Activated CD4-positive, CD25-positive, alpha-beta regulatory T cell (primary cell): ENCODE results near the gene OPCML.

Experiments
- DNase-seq, 4 experiments: peaks; one replicate each; lab custom pipeline; 2025; lab: John Stamatoyannopoulos, UW

Gene OPCML

GRCh38 chr11:132549561-132549960, 982.7 kb downstream of the OPCML start:
- no peak for DNase-seq

GRCh38 chr11:132549001-132549400, 983.3 kb downstream of the OPCML start:
- no peak for DNase-seq

DNA sequence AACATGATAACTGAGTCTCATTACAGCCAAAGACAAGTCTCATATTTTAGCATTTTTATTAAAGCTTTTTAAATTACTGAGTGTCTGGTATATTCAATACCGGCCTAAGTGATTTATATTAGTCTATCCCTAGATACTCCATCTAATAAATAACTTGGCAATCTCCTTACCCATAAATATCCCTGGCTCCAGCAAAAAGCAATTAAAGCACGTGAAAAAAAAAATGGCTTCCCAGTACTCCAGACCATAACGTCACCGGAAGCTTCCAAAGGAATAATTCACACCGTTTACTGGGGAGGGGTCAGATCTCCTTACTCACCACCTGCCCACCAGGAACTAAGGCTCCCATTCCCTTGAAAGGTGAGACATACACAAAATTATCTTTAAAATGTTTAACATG, 988.3 kb downstream of the OPCML start:
- no peak for DNase-seq

DNA sequence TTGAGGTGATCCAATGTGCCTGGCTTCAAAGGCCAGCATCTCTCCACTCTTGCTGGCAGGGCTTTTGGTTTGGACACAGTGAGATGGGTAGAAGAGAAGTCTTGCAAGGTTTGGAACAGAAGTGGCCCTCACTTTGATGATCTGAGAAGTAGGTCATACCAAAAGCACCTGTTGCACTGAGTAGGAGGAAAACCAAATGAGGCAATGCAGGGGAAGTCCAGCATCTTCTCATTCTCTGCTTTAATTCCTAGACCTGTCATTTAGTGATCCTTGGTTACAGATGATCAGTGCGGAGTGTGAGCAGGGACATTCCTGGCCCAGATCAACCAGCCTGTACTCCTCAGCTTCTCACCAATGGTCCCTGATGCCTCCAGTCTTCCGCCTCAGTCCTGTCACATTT, 990.5 kb downstream of the OPCML start:
- no peak for DNase-seq

DNA sequence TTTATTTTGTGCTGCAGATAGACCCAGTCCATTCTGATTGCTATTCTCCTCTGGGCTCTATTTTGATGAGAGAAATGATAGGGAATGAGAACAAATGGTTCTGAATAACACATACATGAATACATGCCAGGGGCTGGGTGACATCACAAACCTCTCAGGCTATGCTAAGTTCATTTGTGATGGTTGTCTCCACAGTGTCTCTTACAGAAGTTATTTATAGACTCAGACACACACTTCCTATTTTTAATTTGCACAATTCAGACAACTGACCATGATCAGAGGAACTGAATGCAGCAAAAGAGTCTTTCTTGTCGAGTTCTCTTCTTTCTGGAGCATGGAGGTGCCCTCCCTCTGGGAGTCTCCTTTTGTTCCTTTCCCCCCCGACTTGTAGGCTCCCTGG, 991.7 kb downstream of the OPCML start:
- no peak for DNase-seq

GRCh38 chr11:132539590-132540368, 992.5 kb downstream of the OPCML start:
- DNase-seq: no peak

DNA sequence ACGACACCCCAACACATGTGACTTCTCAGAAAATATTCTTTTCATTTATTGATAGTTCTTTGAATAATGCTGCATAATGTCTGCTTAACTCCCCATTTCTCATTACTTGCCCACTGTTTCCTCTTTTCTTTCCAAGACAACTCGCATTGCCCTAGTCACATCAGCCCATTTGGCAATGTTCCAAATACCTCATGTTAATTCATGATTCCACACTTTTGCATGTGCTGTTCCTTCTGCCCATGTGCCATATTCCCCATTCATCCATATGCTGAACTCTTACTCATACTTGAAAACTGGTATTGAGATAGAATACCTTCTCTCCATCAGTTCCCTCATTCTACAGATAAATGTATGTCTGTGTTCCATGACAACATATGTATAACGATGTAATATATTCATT, 993.7 kb downstream of the OPCML start:
- DNase-seq: no peak

DNA sequence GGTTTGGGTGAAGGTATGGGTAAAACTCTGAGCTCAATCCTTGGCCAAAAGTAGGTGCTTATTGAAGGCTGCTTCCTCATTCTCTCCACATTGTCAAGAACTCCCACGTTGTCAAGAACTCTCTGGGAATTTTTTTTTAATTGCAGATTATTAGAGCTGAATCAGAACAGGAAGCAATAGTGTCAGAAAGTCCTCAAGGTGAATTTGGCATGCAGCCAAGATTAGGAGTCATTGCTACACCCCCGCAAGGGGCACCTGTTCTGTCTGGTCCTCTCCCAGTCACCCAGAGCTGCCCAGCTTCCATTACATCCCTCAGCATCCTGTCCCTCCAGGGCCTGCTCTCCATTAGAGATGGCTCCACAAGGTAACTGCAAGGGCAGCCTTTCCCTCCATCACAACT, 996.5 kb downstream of the OPCML start:
- no peak for DNase-seq

DNA sequence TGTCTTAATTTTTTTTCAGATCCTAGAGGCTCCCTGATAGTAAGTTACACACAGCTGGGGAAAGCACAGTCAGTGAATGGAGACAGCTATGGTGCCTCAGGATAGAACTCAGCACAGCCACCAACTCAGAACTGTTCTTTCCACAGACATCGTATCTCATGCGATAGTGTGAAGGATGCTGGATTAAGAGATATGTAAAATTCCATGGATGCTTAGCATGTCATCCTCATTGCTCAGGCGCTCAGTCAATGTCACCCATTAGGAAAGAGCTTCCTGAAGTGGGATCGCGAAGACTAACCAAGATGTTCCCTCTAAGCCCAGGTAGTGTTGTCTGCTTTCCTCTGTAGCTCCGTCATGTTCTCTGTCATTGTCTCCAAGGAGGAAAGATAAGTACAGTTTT, 1000.4 kb downstream of the OPCML start:
- no peak for DNase-seq

- no peak for DNase-seq
Measured at GRCh38 chr11:132528181-132528580, 1004.1 kb downstream of the OPCML start.

DNA sequence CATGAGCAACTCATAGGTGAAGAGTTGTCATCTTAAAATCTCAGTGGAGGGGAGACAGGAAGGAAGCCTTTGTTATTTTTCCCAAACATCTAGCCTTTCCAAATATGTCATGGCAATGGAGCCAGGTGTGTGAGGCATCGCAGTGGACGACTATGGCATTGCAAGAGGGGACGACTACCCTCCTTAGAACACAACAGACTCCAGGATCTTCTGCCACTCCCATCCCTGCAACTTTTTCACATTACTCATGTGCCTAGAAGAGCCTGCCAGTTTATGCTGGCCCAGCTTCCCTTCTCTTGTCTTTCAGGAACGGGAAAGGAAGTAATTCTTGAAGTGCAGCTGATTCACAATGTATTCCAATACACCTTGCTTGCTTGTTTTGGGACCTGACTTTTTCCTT, 1008.4 kb downstream of the OPCML start:
- DNase-seq: no peak

DNA sequence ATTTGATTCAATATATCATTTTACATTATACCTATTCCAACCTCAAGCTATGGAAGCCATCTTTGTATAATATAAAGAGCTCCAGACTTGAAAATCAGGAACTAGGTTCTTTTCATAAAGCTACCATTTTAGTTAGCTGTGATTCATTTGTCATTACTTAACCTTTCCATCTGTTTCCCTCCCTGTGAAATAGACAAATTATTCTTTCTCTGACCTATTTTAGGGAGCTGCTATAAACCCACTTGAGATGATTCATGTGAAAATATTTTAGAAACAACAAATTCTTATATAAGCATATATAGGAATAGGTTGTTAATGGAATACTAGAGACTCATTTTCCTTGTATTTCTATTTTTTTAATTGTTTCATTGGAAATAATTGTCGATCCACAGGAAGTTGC, 1012.1 kb downstream of the OPCML start:
- DNase-seq: no peak

DNA sequence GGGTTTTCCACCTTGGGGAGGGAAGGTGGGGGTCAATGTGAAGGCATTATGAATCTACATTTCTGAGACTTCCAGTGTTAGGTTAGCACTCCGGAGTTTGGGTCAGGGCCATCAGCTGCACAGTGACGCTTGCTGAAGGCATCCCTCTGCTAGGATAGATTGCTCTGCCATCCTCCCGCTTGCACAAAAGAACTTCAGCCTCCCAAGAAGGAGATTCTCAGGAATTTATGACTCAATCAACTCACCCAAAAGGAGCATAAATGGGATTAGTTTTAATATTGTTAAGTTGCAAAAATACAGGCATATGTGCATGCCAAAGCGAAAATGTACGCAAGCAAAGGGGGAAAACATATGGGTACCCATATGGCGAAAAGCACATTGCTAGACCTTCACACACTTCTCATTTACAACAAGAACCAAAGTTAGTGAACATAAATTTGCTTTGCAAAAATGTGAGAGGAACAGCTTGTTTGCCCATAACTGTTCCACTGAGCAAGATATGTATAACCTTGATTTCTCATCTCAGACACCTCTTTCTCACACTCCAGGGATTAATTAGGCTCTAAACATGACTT, 1013.0 kb downstream of the OPCML start:
- no peak for DNase-seq

GRCh38 chr11:132504501-132505041, 1027.7 kb downstream of the OPCML start:
- DNase-seq: no peak

DNA sequence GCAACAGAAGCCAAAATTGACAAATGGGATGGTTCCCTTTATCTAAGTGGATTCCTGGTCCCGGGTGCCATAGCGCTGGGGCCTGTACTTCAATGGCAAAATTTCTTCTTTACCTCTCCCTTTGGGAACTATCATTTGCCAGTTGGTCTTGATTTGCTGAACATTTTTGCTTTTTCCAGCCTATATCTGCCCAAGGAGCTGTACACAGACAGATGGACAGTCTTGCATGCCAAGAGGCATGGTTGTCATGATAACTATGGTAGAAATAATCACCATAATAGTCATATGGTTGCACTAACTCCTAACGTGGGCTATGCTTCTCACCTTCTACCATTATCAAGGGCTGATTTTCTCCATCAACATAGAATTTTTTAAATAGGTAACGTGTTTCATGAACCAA, 1030.9 kb downstream of the OPCML start:
- no peak for DNase-seq

DNA sequence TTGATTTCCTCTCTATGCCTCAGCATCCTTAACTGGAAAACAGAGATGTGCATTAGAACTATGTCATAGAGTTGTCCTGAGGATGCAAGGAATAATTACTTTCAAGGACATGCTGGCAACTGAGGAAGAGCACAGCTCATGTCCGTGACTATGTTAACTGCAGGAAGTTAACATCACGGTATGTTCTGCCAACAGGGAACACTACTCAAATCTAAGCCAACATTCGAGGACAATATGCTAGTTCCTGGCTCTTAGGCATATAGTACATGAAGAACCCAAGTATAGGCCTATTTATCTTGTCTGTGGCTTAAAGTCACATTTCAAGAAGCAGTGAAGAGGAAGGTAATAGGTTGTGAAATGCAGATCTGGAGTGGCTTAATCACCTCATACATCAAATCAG, 1032.6 kb downstream of the OPCML start:
- DNase-seq: no peak

DNA sequence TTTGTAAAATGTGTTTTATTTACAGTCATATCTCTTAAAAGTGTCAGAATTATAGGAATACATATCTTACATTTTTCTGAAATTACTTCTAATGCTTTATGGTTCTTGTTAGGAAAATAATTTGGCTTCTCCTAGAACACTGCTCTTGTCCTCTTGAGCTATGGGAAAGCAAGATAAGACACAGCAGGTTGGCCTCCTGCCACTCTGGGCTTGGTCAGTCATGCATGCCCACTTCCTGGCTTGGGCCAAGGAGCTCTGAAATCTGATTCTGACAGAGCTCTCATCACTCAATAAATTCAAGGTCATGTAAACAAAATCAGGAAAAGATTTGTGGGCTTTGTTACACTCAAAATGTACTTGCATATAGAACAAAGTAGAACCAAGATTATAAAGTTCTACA, 1036.0 kb downstream of the OPCML start:
- no peak for DNase-seq

- DNase-seq: no peak
Measured at GRCh38 chr11:132493801-132494200, 1038.5 kb downstream of the OPCML start.

GRCh38 chr11:132490978-132491377, 1041.3 kb downstream of the OPCML start:
- no peak for DNase-seq

DNA sequence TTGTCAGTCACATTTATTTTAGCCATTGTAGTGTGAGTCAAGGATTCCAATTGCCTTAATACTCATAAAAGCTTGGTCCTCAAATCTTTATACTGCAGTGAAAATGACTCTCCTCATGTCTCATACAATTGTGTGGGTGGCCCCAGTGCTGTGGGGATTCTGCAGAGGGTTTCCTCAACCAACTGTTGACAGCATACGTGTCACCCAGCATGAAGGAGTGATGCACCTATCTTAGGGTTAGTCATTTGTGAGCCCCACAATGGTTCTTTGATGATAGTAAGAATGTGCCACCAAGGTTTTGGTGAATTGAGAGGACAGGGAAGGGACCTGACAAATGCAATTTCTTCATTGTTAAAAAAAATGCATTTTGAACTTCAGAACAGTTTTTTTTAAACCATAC, 1046.2 kb downstream of the OPCML start:
- DNase-seq: no peak

DNA sequence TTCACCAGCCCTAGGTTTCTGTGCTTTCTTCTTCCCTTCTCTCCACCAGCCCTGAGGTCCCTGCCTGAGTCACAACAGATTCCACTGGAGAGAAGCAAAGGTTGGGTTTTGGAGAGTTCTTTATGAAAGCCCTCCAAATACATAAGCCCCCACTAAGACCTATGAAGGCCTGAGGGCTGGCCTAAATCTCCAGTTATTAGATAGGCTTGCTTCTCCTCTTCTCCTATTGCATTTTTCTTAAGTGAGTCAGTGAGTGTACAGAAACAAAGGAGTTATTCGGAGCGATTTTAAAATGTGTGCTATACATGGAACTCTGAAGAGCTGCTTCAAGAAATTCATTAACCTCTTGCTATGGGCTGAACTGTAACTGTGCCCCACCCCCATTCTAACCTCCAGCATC, 1057.3 kb downstream of the OPCML start:
- no peak for DNase-seq

- no peak for DNase-seq
Measured at GRCh38 chr11:132472411-132473172, 1059.7 kb downstream of the OPCML start.

DNA sequence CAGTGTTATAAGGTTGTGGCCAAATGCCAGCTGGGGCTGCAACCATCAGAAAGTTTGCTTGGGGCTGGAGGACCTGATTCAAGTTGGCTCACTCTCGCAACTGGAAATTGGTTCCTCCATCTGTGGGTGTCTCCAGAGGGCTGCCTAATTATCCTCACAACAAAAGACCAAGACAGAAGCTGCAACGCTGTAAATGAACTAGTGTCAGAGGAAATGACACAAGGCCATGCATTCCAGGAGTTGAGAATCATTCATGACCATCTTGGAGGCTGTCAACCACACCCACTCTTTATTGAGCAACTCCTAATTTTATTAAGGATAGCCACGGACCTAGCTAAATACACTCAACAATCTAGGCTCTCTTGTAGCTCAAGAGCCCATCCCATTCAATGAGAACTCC, 1060.8 kb downstream of the OPCML start:
- no peak for DNase-seq
